HCT116 (cell line): ENCODE data around the gene TUBA3D. TPM values are rescaled to one million over a fixed set of nuclear protein-coding genes. Genes with fewer than 3 reads are reported as not detected.
"Not testable (repeated sequence)": the region's sequence is repeated elsewhere in the genome, so short reads cannot be mapped to it uniquely, and the experiment has no call there.

Experiments
- ATAC-seq: fragments of 200-7000 bp; cut with Tn5 transposase; 2 replicates; pipeline ENCODE4 v1.9.1; 2020; ENCODE audit warnings: mild to moderate bottlenecking, moderate library complexity
- BruUV-seq: library from RNA; stranded (reverse); fragments of 400-500 nt; replicated peaks from 2 replicates; lab custom pipeline; 2021; lab: Mats Ljungman, UMichigan
- CTCF ChIA-PET: fragments of 300-600 bp; sonication (Branson Sonifier 250); formaldehyde crosslinking; loops from one replicate; lab custom pipeline; 2021; ENCODE audit warnings: antibody characterized with exemption; lab: Charles Lee
- POLR2A ChIA-PET: fragments of 300-600, 350-600 bp; sonication (Branson Sonifier 250); formaldehyde crosslinking; loops from one replicate; lab custom pipeline; 2021; ENCODE audit warnings: antibody characterized with exemption; lab: Charles Lee
- RAD21 ChIA-PET, 2 experiments: fragments of 300-600 bp; sonication (Branson Sonifier 250); formaldehyde crosslinking; loops; one replicate each; lab custom pipeline; 2023; ENCODE audit warnings: low total read pairs in 2 of 2; ENCODE audit not compliant: uncharacterized antibody in 2 of 2, unreplicated experiment in 2 of 2, low non-redundant PET in 1 of 2; lab: Charles Lee
- DNase-seq: peaks from one replicate; pipeline ENCODE4 v3.0.0-alpha.2; 2010; ENCODE audit warnings: low read depth, low spot score
- H2AFZ ChIP-seq: fragments of 200-600 bp; shearing (Covaris generic), sonication (generic); 2 replicates; pipeline ENCODE4 v1.6.1; 2017; ENCODE audit warnings: low read depth, mixed run types, mixed read lengths, antibody characterized with exemption, low read length; ENCODE audit not compliant: poor library complexity, severe bottlenecking
- H3K27ac ChIP-seq: 2 replicates; pipeline ENCODE4 v1.5.1; 2012; ENCODE audit warnings: low read depth, low read length
- H3K27me3 ChIP-seq: fragments of 200-600 bp; sonication (generic); 2 replicates; pipeline ENCODE4 v1.6.1; 2016; ENCODE audit warnings: mixed run types, low read length, mixed read lengths; ENCODE audit not compliant: insufficient read depth
- H3K36me3 ChIP-seq, 2 experiments: fragments of 200-500 bp in 1 of 2; fragments of 200-600 bp in 1 of 2; sonication (Bioruptor generic) in 1 of 2; sonication (generic) in 1 of 2; 2 replicates each; pipeline versions ENCODE4 v1.5.1 to v1.6.1; 2014 to 2016; ENCODE audit warnings: low read length in 2 of 2, inconsistent platforms in 1 of 2, mixed read lengths in 1 of 2, mixed run types in 1 of 2; ENCODE audit not compliant: insufficient read depth in 2 of 2, control insufficient read depth in 1 of 2
- H3K4me1 ChIP-seq, 2 experiments: fragments of 200-600 bp in 1 of 2; sonication (generic) in 1 of 2; 2 replicates each; pipeline versions ENCODE4 v1.5.1 to v1.6.1; 2012 to 2017; ENCODE audit warnings: low read length in 2 of 2, inconsistent platforms in 1 of 2, mild to moderate bottlenecking in 1 of 2, mixed read lengths in 1 of 2, mixed run types in 1 of 2, moderate library complexity in 1 of 2; ENCODE audit not compliant: insufficient read depth in 2 of 2, control insufficient read depth in 1 of 2
- H3K4me2 ChIP-seq: fragments of 200-600 bp; sonication (generic); 2 replicates; pipeline ENCODE4 v1.6.1; 2017; ENCODE audit warnings: mixed run types, low read length, mixed read lengths
- H3K4me3 ChIP-seq, 2 experiments: fragments of 200-600 bp in 1 of 2; sonication (generic) in 1 of 2; replicated peaks in 1 of 2; 2 replicates each; pipeline ENCODE4 v1.5.1; 2011 to 2016; ENCODE audit warnings: low read length in 2 of 2, control low read depth in 1 of 2, low read depth in 1 of 2, mild to moderate bottlenecking in 1 of 2, mixed read lengths in 1 of 2, mixed run types in 1 of 2
- H3K79me2 ChIP-seq: fragments of 200-600 bp; sonication (generic); 2 replicates; pipeline ENCODE4 v1.6.1; 2017; ENCODE audit warnings: mild to moderate bottlenecking, mixed run types, low read length, moderate library complexity, mixed read lengths; ENCODE audit not compliant: insufficient read depth
- H3K9ac ChIP-seq: fragments of 200-600 bp; sonication (generic); 2 replicates; pipeline ENCODE4 v1.6.1; 2016; ENCODE audit warnings: low read length, mixed read lengths
- H3K9me2 ChIP-seq: fragments of 200-600 bp; sonication (generic), shearing (Covaris generic); 2 replicates; pipeline ENCODE4 v1.6.1; 2017; ENCODE audit warnings: mixed run types, mild to moderate bottlenecking, moderate library complexity; ENCODE audit not compliant: insufficient read depth
- H3K9me3 ChIP-seq, 2 experiments: fragments of 200-500 bp in 1 of 2; fragments of 200-600 bp in 1 of 2; sonication (Bioruptor generic) in 1 of 2; sonication (generic) in 1 of 2; 2 replicates each; pipeline ENCODE4 v1.6.1; 2014 to 2017; ENCODE audit warnings: low read length in 2 of 2, mixed read lengths in 2 of 2, inconsistent platforms in 1 of 2, low read depth in 1 of 2, mild to moderate bottlenecking in 1 of 2, mixed run types in 1 of 2, moderate library complexity in 1 of 2; ENCODE audit not compliant: control insufficient read depth in 1 of 2, insufficient read depth in 1 of 2
- H4K20me1 ChIP-seq: fragments of 200-600 bp; sonication (generic), shearing (Covaris generic); 2 replicates; pipeline ENCODE4 v1.6.1; 2017; ENCODE audit warnings: mixed run types, mild to moderate bottlenecking, moderate library complexity; ENCODE audit not compliant: insufficient read depth
- RAD21 ChIP-seq: IDR thresholded peaks from 2 replicates; pipeline ENCODE4 v1.6.1; 2012; ENCODE audit warnings: low read depth, mild to moderate bottlenecking
- SRF ChIP-seq: IDR thresholded peaks from 2 replicates; pipeline ENCODE4 v1.6.1; 2012; ENCODE audit warnings: low read depth
- intact Hi-C: fragments of 100-400 bp; cut with micrococcal nuclease; formaldehyde crosslinking; loops from 2 replicates; pipeline ENCODE4 v1.10.0; 2022
- total RNA-seq: library from RNA; stranded (reverse); gene quantifications from one replicate; pipeline ENCODE4 v1.2.1, GENCODE V29; 2021; ENCODE audit not compliant: unreplicated experiment
- TF ChIP-seq, protein P1 (sequence below): IDR thresholded peaks from 2 replicates; pipeline ENCODE4 v1.6.1; 2012; ENCODE audit warnings: low read depth
- TF ChIP-seq, protein P2 (sequence below): IDR thresholded peaks from 2 replicates; pipeline ENCODE4 v1.6.1; 2011; ENCODE audit warnings: mild to moderate bottlenecking, low read length, moderate library complexity; ENCODE audit not compliant: insufficient replicate concordance; ENCODE audit errors: extremely low read depth
- TF ChIP-seq, protein P3 (sequence below), 3 experiments: fragments of 200-600 bp in 1 of 3; sonication (generic) in 1 of 3; IDR thresholded peaks in 2 of 3; conservative IDR thresholded peaks in 1 of 3; 2 replicates each; pipeline ENCODE4 v1.5.1; 2012 to 2017; ENCODE audit warnings: low read depth in 2 of 3, low read length in 2 of 3, antibody characterized with exemption in 1 of 3, borderline replicate concordance in 1 of 3, control low read depth in 1 of 3, mild to moderate bottlenecking in 1 of 3, mixed read lengths in 1 of 3, mixed run types in 1 of 3, moderate library complexity in 1 of 3; ENCODE audit not compliant: insufficient read depth in 1 of 3

Gene TUBA3D
- total RNA-seq, 1 experiment from 2014 or later, result not detected

DNA sequence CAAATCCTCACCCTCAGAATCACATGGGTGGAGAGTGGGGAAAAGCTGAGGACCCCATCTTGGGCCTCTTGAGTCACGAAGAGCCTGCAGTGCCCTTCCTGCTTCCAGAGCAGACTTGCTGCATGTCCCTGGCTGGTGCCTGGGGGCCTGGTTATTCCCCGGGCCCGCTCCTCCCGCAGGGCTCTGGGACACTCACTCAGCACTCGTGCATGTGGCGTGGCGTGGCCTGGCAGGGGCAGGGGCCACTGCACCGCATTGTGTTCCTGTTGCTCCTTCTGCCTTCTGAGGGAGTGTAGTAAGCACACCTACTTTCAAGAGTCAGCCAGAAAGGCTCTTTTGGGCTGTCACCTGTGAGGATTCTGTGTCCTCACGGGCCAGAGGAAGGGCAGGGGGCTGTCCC is 33.7 kb downstream of the TUBA3D start (continued):
- TF ChIP-seq, protein P1, sequence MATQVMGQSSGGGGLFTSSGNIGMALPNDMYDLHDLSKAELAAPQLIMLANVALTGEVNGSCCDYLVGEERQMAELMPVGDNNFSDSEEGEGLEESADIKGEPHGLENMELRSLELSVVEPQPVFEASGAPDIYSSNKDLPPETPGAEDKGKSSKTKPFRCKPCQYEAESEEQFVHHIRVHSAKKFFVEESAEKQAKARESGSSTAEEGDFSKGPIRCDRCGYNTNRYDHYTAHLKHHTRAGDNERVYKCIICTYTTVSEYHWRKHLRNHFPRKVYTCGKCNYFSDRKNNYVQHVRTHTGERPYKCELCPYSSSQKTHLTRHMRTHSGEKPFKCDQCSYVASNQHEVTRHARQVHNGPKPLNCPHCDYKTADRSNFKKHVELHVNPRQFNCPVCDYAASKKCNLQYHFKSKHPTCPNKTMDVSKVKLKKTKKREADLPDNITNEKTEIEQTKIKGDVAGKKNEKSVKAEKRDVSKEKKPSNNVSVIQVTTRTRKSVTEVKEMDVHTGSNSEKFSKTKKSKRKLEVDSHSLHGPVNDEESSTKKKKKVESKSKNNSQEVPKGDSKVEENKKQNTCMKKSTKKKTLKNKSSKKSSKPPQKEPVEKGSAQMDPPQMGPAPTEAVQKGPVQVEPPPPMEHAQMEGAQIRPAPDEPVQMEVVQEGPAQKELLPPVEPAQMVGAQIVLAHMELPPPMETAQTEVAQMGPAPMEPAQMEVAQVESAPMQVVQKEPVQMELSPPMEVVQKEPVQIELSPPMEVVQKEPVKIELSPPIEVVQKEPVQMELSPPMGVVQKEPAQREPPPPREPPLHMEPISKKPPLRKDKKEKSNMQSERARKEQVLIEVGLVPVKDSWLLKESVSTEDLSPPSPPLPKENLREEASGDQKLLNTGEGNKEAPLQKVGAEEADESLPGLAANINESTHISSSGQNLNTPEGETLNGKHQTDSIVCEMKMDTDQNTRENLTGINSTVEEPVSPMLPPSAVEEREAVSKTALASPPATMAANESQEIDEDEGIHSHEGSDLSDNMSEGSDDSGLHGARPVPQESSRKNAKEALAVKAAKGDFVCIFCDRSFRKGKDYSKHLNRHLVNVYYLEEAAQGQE, result no peak
- TF ChIP-seq RAD21 (no peak), SRF (no peak)
- TF ChIP-seq, protein P2, sequence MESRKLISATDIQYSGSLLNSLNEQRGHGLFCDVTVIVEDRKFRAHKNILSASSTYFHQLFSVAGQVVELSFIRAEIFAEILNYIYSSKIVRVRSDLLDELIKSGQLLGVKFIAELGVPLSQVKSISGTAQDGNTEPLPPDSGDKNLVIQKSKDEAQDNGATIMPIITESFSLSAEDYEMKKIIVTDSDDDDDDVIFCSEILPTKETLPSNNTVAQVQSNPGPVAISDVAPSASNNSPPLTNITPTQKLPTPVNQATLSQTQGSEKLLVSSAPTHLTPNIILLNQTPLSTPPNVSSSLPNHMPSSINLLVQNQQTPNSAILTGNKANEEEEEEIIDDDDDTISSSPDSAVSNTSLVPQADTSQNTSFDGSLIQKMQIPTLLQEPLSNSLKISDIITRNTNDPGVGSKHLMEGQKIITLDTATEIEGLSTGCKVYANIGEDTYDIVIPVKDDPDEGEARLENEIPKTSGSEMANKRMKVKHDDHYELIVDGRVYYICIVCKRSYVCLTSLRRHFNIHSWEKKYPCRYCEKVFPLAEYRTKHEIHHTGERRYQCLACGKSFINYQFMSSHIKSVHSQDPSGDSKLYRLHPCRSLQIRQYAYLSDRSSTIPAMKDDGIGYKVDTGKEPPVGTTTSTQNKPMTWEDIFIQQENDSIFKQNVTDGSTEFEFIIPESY, result no peak
- TF ChIP-seq, protein P3, sequence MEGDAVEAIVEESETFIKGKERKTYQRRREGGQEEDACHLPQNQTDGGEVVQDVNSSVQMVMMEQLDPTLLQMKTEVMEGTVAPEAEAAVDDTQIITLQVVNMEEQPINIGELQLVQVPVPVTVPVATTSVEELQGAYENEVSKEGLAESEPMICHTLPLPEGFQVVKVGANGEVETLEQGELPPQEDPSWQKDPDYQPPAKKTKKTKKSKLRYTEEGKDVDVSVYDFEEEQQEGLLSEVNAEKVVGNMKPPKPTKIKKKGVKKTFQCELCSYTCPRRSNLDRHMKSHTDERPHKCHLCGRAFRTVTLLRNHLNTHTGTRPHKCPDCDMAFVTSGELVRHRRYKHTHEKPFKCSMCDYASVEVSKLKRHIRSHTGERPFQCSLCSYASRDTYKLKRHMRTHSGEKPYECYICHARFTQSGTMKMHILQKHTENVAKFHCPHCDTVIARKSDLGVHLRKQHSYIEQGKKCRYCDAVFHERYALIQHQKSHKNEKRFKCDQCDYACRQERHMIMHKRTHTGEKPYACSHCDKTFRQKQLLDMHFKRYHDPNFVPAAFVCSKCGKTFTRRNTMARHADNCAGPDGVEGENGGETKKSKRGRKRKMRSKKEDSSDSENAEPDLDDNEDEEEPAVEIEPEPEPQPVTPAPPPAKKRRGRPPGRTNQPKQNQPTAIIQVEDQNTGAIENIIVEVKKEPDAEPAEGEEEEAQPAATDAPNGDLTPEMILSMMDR (IDR thresholded peaks at IDR 0.05 in 2 of 3, conservative IDR thresholded peaks at IDR 0.05 in 1 of 3; ENCODE audit: borderline replicate concordance in 1 of 3, insufficient read depth in 1 of 3, low read depth in 2 of 3, low read length in 2 of 3), result no peak

DNA sequence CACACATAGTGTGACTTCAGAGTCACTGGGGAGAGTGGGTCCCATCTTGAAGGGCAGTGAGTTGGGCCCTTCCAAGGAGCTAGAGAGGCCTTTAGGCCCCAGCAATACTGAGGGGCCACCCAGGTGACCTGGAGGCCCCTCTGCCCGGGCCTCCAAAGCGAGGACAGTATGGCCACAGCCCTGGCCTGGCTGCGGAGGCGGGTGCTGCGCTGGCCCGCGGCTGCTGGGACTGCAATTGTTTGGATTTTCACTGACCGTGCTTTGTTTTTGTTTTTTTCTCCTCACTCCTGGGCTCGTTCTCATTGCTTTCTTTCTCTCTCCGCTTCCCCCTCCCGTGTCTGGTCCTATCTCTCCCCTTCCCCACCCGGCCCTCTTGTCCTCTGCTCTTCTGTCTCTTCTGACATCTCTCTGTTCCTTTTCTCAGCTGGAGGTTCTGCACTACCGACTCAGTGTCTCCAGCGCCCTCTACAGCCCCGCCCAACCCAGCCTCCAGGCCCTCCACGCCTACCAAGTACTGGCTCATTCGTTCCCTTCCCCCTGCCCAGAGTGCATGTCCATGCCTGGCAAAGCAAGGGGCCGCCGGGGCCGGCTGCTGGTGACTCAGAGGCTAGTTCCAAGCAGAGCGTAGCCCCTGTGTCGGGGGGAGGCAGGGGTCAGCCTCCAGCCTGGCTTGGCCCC is 35.5 kb downstream of the TUBA3D start:
- H3K9me3 ChIP-seq, CTCF ChIA-PET, RAD21 ChIA-PET, BruUV-seq, H3K9ac ChIP-seq, H3K36me3 ChIP-seq, H3K4me1 ChIP-seq, DNase-seq, H4K20me1 ChIP-seq, H3K27me3 ChIP-seq, intact Hi-C loops, POLR2A ChIA-PET, H3K4me3 ChIP-seq, H3K9me2 ChIP-seq, H3K4me2 ChIP-seq, H3K27ac ChIP-seq, H3K79me2 ChIP-seq, H2AFZ ChIP-seq: not testable (repeated sequence)
- peak; percentile 60 for ATAC-seq

DNA sequence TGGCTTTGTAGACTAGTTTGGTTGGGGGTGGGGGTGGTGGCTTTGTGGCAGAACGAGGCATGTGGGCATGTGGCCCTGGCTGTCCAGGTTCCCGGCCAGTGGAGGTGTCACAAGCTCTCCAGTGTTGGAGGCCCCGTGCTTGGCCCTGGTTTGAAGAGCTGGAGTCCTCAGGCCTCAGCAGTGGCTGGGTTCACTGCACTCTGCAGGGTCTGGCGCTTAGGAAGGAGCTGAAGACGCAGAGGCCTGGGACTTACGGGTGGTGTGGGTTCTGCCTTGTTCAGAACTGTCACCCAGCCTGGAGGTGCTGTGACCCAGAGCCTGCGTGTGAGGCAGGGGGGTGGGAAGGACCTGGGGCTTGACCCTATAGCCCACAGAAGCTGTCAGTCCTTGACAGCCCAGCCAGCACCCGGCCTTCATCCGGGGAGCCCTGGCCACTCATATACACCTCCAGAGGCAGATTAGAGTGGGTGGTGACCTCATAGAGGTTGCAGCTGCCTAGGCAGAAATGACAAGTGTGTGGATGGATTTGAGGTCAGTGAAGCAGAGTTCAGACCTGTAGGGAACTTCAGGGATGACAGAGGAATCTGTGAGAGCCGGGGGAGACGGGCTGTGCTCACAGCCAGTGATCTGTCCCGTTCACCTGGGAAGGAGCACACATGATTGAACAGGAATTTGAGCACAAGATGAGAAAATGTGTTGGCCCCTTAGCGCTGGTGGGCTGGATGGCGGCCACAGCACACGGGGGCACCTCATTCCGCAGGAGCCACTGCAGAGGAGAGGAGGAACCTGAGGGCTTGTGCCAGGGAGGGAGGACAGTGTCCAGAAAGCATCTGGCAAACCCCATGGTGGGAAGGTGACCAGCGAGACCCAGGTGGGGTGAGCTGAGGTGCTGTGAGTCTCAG is 36.3 kb downstream of the TUBA3D start:
- H3K4me3 ChIP-seq, H3K4me2 ChIP-seq, H3K9me2 ChIP-seq, CTCF ChIA-PET, H3K9ac ChIP-seq, H3K36me3 ChIP-seq, ATAC-seq, intact Hi-C loops, POLR2A ChIA-PET, H3K27ac ChIP-seq, H2AFZ ChIP-seq, H3K79me2 ChIP-seq, H3K4me1 ChIP-seq, RAD21 ChIA-PET, DNase-seq, H3K9me3 ChIP-seq, H4K20me1 ChIP-seq, H3K27me3 ChIP-seq: not testable (repeated sequence)
- TSS peak; percentile 15 for BruUV-seq
